Prostate gland (tissue), 2 donors: ENCODE data around the gene KPTN.

Source experiments
- POLR2AphosphoS5 ChIP-seq: sonication (generic); formaldehyde crosslinking; IDR thresholded peaks from one replicate; pipeline ENCODE4 v1.6.1; 2017; ENCODE audit warnings: antibody characterized with exemption
- TF ChIP-seq, protein P1 (sequence below), 4 experiments: fragments of 200-600 bp in 2 of 4; fragments of 450-650 bp in 2 of 4; sonication (generic) in 2 of 4; IDR thresholded peaks; 1 replicate in 3 of 4; 2 replicates in 1 of 4; pipeline ENCODE4 v1.5.1; 2016 to 2019; ENCODE audit warnings: antibody characterized with exemption in 4 of 4, mild to moderate bottlenecking in 2 of 4, moderate library complexity in 2 of 4

DNA sequence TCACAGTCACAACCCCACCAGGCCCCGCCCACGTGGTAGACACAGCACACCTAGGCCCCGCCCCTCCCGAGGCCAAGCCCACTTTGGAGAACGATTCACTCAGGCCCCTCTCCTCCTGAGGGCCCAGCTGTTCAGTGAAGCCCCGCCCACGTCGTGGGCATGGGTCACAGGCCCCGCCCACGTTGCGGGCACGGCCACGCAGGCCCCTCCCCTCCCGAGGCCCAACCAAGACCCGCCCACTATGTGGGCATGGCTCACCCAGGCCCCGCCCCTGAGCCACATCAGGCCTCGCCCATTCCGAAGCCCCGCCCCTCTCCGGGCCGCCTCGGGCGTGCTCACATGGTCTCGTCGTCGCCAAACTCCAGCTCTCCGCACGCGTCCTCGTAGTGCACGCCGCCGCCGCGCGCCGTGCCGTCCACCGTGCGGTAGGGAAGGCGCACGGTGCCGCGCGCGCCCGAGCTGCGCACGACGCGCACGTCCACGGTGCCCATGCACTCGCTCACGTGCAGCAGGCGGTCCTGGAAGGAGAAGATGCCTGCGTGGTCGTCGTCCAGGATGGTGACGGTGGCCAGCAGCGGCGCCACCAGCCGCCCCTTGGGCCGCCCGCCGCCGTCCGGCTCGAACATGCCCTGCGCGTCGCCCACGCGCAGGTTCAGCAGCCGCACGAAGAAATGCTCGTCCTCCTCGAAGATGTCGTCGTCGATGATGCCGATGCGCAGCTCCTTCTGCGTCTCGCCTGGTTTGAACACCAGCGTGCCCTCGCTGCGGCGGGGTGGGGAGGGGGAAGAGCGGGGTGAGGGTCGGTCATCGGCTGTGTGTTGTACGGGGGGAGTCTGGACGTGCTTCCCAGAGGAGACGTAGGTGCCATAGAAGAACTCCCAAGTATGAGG, 36.3 kb downstream of the KPTN start:
- TF ChIP-seq POLR2AphosphoS5 = no peak
- TF ChIP-seq, protein P1, sequence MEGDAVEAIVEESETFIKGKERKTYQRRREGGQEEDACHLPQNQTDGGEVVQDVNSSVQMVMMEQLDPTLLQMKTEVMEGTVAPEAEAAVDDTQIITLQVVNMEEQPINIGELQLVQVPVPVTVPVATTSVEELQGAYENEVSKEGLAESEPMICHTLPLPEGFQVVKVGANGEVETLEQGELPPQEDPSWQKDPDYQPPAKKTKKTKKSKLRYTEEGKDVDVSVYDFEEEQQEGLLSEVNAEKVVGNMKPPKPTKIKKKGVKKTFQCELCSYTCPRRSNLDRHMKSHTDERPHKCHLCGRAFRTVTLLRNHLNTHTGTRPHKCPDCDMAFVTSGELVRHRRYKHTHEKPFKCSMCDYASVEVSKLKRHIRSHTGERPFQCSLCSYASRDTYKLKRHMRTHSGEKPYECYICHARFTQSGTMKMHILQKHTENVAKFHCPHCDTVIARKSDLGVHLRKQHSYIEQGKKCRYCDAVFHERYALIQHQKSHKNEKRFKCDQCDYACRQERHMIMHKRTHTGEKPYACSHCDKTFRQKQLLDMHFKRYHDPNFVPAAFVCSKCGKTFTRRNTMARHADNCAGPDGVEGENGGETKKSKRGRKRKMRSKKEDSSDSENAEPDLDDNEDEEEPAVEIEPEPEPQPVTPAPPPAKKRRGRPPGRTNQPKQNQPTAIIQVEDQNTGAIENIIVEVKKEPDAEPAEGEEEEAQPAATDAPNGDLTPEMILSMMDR (IDR thresholded peaks at IDR 0.05) = no peak
